HepG2 (cell line): Measurements from ENCODE around the gene NLGN2. TPM values are rescaled to one million over a fixed set of nuclear protein-coding genes. Genes with fewer than 3 reads are reported as not detected.

Source experiments
- ATAC-seq: fragments of 200-7000 bp; cut with Tn5 transposase; 3 replicates; pipeline ENCODE4 v1.9.1; 2020; ENCODE audit warnings: mild to moderate bottlenecking, moderate library complexity
- BruUV-seq: library from RNA; stranded (reverse); fragments of 400-500 nt; replicated peaks from 2 replicates; lab custom pipeline; 2021; lab: Mats Ljungman, UMichigan
- CTCF ChIA-PET: fragments of 300-600 bp; formaldehyde crosslinking; extraction: SDS; loops from one replicate; lab custom pipeline; 2021; ENCODE audit warnings: low total read pairs, inconsistent platforms, low intra/inter-chr PET ratio; lab: Yijun Ruan, JAX
- POLR2A ChIA-PET: fragments of 350-600 bp; sonication (Branson Sonifier 250); formaldehyde crosslinking; loops from one replicate; lab custom pipeline; 2020; ENCODE audit warnings: antibody characterized with exemption, inconsistent platforms; lab: Yijun Ruan, JAX
- DNase-seq: peaks from one replicate; pipeline ENCODE4 v3.0.0-alpha.2; 2015; ENCODE audit warnings: low spot score
- FAIRE-seq: peaks from 3 replicates; lab custom pipeline; 2011; peaks lifted over from hg19 to GRCh38; lab: Jason Lieb, UNC
- H2AFZ ChIP-seq: one replicate; pipeline ENCODE4 v1.6.1; 2011; ENCODE audit warnings: low read length, inconsistent platforms
- H3K27ac ChIP-seq: fragments of 300-600 bp; 3 replicates; pipeline ENCODE4 v1.8.0; 2011; ENCODE audit warnings: mixed run types, mild to moderate bottlenecking, mixed read lengths, low read length, inconsistent platforms; ENCODE audit not compliant: insufficient read depth; ENCODE audit errors: extremely low read length
- H3K27me3 ChIP-seq, 2 experiments: fragments of 200-600 bp in 1 of 2; 2 replicates in 1 of 2; 3 replicates in 1 of 2; pipeline versions ENCODE4 v1.6.0 to v1.8.0; 2011; ENCODE audit warnings: low read length in 2 of 2, mild to moderate bottlenecking in 2 of 2, moderate library complexity in 2 of 2, inconsistent platforms in 1 of 2; ENCODE audit not compliant: insufficient read depth in 2 of 2, control insufficient read depth in 1 of 2
- H3K36me3 ChIP-seq, 2 experiments: fragments of 200-600 bp in 1 of 2; replicated peaks in 1 of 2; 2 replicates in 1 of 2; 3 replicates in 1 of 2; pipeline versions ENCODE4 v1.5.1 to v1.8.0; 2011; ENCODE audit warnings: low read length in 2 of 2, inconsistent platforms in 1 of 2; ENCODE audit not compliant: insufficient read depth in 2 of 2, control insufficient read depth in 1 of 2
- H3K4me1 ChIP-seq: 2 replicates; pipeline ENCODE4 v1.5.1; 2012; ENCODE audit warnings: low read length, inconsistent platforms; ENCODE audit not compliant: insufficient read depth
- H3K4me2 ChIP-seq: 2 replicates; pipeline ENCODE4 v1.6.0; 2011; ENCODE audit warnings: low read depth, low read length, inconsistent platforms
- H3K4me3 ChIP-seq, 3 experiments: fragments of 200-600 bp in 1 of 3; sonication (generic), shearing (Covaris generic) in 1 of 3; replicated peaks in 1 of 3; 2 replicates each; pipeline ENCODE4 v1.5.1; 2011 to 2016; ENCODE audit warnings: low read length in 3 of 3, inconsistent platforms in 2 of 3, low read depth in 2 of 3, mild to moderate bottlenecking in 2 of 3, control low read depth in 1 of 3, mixed read lengths in 1 of 3; ENCODE audit not compliant: insufficient read depth in 1 of 3
- H3K79me2 ChIP-seq: one replicate; pipeline ENCODE4 v1.6.1; 2011; ENCODE audit warnings: low read length, inconsistent platforms; ENCODE audit not compliant: insufficient read depth
- H3K9ac ChIP-seq: 2 replicates; pipeline ENCODE4 v1.6.0; 2011; ENCODE audit warnings: mild to moderate bottlenecking, low read depth, low read length, inconsistent platforms; ENCODE audit not compliant: insufficient read depth
- H3K9me3 ChIP-seq: 2 replicates; pipeline ENCODE4 v1.5.1; 2012; ENCODE audit warnings: mild to moderate bottlenecking, low read length
- H4K20me1 ChIP-seq: 2 replicates; pipeline ENCODE4 v1.6.0; 2011; ENCODE audit warnings: inconsistent platforms, mild to moderate bottlenecking, low read length, moderate library complexity; ENCODE audit not compliant: insufficient read depth
- ARID3A ChIP-seq: IDR thresholded peaks from 2 replicates; pipeline ENCODE4 v1.6.1; 2012; ENCODE audit warnings: low read depth, low read length, improper control_type of control experiment
- HDAC1 ChIP-seq: sonication (generic); formaldehyde crosslinking; IDR thresholded peaks from 2 replicates; pipeline ENCODE4 v1.5.1; 2020; ENCODE audit warnings: mild to moderate bottlenecking, missing genetic modification reagents
- KMT2A ChIP-seq: sonication (generic); formaldehyde crosslinking; IDR thresholded peaks from 2 replicates; pipeline ENCODE4 v1.4.0; 2020; ENCODE audit warnings: missing genetic modification reagents
- SKIL ChIP-seq: sonication (generic); formaldehyde crosslinking; IDR thresholded peaks from 2 replicates; pipeline ENCODE4 v1.8.0; 2022; ENCODE audit warnings: missing genetic modification reagents, mild to moderate bottlenecking, moderate library complexity, borderline replicate concordance
- ZNF350 ChIP-seq: sonication (generic); formaldehyde crosslinking; IDR thresholded peaks from 2 replicates; pipeline ENCODE4 v1.4.0; 2020; ENCODE audit warnings: mild to moderate bottlenecking, low read depth, missing genetic modification reagents, borderline replicate concordance
- ZNF710 ChIP-seq: sonication (generic); formaldehyde crosslinking; IDR thresholded peaks from 2 replicates; pipeline ENCODE4 v1.5.0; 2020; ENCODE audit warnings: mild to moderate bottlenecking, missing genetic modification reagents, borderline replicate concordance
- WGBS: methylation state at CpG from one replicate; pipeline ENCODE4 v1.1.6; 2017; ENCODE audit warnings: low lambda C conversion rate; 5-methylcytosine and 5-hydroxymethylcytosine counted together
- in situ Hi-C: cut with HindIII; loops from 2 replicates; pipeline ENCODE4 v1.10.0; 2017; ENCODE audit warnings: low pct_unique_long_range_greater_than_20kb; ENCODE audit not compliant: extremely low pct_ligation_motif_present
- intact Hi-C: fragments of 100-400 bp; cut with micrococcal nuclease; formaldehyde crosslinking; loops from one replicate; pipeline ENCODE4 v1.10.0; 2022; ENCODE audit not compliant: unreplicated experiment
- polyA plus RNA-seq, 8 experiments: library from polyadenylated mRNA; depleted of rRNA in 3 of 8; stranded (reverse) in 7 of 8; unstranded in 1 of 8; fragments of >200 nt; fragmentation: Illumina TruSeq in 4 of 8; extraction: Trizol in 4 of 8; gene quantifications; 2 replicates each; pipeline versions ENCODE4 v1.2.1 to v1.2.3, GENCODE V29; 2011 to 2016; ENCODE audit warnings: low read depth in 4 of 8, missing spikeins in 1 of 8, mixed read lengths in 1 of 8; ENCODE audit not compliant: insufficient read depth in 1 of 8
- total RNA-seq, 5 experiments: library from RNA; depleted of rRNA; stranded (reverse); fragments of >200 nt; fragmentation: Illumina TruSeq; extraction: Trizol; gene quantifications; 2 replicates each; pipeline ENCODE4 v1.2.3, GENCODE V29; 2016; ENCODE audit warnings: low read depth in 1 of 5
- TF ChIP-seq, protein P1 (sequence below): sonication (generic); formaldehyde crosslinking; IDR thresholded peaks from 2 replicates; pipeline ENCODE4 v1.5.0; 2020; ENCODE audit warnings: missing genetic modification reagents, mild to moderate bottlenecking, borderline replicate concordance

NLGN2 gene
- total and polyA plus RNA-seq, 2 of the 13 experiments (the other 11 are each of a cell fraction or from before 2014, with no cell fraction given), result 1.9 to 11.0 TPM

GRCh38 chr17:7438656-7439460 is 31.2 kb downstream of the NLGN2 start:
- peaks cover 6 to 27% of the 10 kb centered on the region in 2 experiments; a peak in 4 of 5 replicates for H3K27me3 ChIP-seq
- H3K27ac ChIP-seq, result no peak overlapping the region
- H3K9ac ChIP-seq, result peak overlapping the region; percentile 68; the same call in 1 of the 2 replicates
- H3K4me1 ChIP-seq, result peaks cover 53% of the 10 kb centered on the region
- FAIRE-seq, result no peak
- H3K36me3 ChIP-seq, result no peaks in the 10 kb centered on the region
- 59% methylated on average over 11 of the region's 11 CpGs for WGBS
- no peaks in the 10 kb centered on the region for H3K9me3 ChIP-seq
- H3K79me2 ChIP-seq, result no peaks in the 10 kb centered on the region
- no peak for TF ChIP-seq ZNF710
- intact Hi-C loops (no loop called here), in situ Hi-C loops (loop anchor here (5.0 kb wide), 2 partner anchors 38 to 82 kb away; partner anchors contain the start of genes TMEM95 and ZBTB4)
- H2AFZ ChIP-seq, result no peak overlapping the region
- peak overlapping the region; percentile 94 for H3K4me2 ChIP-seq
- peak overlapping the region; percentile 60 to 80 (median 73); a peak in 5 of 6 replicates for H3K4me3 ChIP-seq
- no peak for ATAC-seq
- ChIA-PET CTCF (no interaction called here), POLR2A (interaction anchor here (1.2 to 2.8 kb wide), 2 partner anchors 35 to 109 kb away, joined by 3 to 21 read pairs; partner anchors contain the start of genes NEURL4 and TMEM256)
- DNase-seq, result no peak
- H4K20me1 ChIP-seq, result no peaks in the 10 kb centered on the region
- BruUV-seq, result no TSS peak

DNA sequence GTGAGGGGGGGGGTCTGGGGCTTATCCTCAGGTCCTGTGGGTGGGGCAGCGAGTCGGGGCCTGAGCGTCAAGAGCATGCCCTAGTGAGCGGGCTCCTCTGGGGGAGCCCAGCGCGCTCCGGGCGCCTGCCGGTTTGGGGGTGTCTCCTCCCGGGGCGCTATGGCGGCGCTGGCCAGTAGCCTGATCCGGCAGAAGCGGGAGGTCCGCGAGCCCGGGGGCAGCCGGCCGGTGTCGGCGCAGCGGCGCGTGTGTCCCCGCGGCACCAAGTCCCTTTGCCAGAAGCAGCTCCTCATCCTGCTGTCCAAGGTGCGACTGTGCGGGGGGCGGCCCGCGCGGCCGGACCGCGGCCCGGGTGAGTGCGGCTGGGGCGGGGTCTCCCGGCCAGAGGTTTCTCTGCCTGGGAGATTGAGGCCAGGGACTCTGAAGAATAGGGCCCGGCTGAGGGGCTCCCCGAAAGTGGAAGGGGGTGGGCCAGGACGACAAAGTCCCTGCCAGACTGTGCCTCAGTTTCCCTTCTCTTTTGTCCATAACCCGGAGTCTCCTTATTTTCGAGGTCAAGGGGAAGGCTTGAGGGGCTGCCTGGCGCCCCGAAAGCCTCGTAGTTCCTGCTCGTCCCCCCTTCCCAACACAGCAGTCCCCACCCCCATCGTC is 31.9 kb downstream of the NLGN2 start, which contains the start of gene FGF11:
Gene FGF11 (plus strand): TSS at position 51 of the 651 bp plus-strand sequence. CDS start 109 bp downstream, at position 160.
- ChIA-PET CTCF (no interaction called here), POLR2A (interaction anchor here (1.2 to 2.8 kb wide), 3 partner anchors 36 to 110 kb away, joined by 3 to 21 read pairs (median 7); partner anchors contain the start of genes NEURL4 and TMEM256)
- H3K79me2 ChIP-seq, result no peaks in the 10 kb centered on the region
- peaks cover 6 to 27% of the 10 kb centered on the region in 2 experiments; a peak in 4 of 5 replicates for H3K27me3 ChIP-seq
- in situ Hi-C loops (loop anchor here (5.0 kb wide), 2 partner anchors 38 to 82 kb away; partner anchors contain the start of genes TMEM95 and ZBTB4), intact Hi-C loops (no loop called here)
- H3K4me1 ChIP-seq, result peaks cover 60% of the 10 kb centered on the region
- peak within 1 kb of the TSS; percentile 94 for H3K4me2 ChIP-seq
- DNase-seq, result no peak
- H3K9ac ChIP-seq, result peak within 1 kb of the TSS; percentile 68
- no peaks in the 10 kb centered on the region for H3K36me3 ChIP-seq
- peak within 1 kb of the TSS; percentile 60 to 80 (median 73) for H3K4me3 ChIP-seq
- H4K20me1 ChIP-seq, result no peaks in the 10 kb centered on the region
- no peak within 1 kb of the TSS for H2AFZ ChIP-seq
- BruUV-seq, result no TSS peak
- no peak for FAIRE-seq
- H3K9me3 ChIP-seq, result no peaks in the 10 kb centered on the region
- H3K27ac ChIP-seq, result peak within 1 kb of the TSS; percentile 36
- 0% methylated on average over 8 of the region's 50 CpGs for WGBS
- ATAC-seq, result peak; percentile 8; the same call in 2 of the 3 replicates
- no peak for TF ChIP-seq ZNF350 (CRISPR knock-in tag)
- TF ChIP-seq HDAC1 (CRISPR knock-in tag), result 0 out of 2 replicates have a peak, but pooled peaks have one; percentile 11
- TF ChIP-seq KMT2A (CRISPR knock-in tag), result no peak
- no peak for TF ChIP-seq SKIL (CRISPR knock-in tag)
- no peak for TF ChIP-seq ARID3A
- TF ChIP-seq, protein P1, sequence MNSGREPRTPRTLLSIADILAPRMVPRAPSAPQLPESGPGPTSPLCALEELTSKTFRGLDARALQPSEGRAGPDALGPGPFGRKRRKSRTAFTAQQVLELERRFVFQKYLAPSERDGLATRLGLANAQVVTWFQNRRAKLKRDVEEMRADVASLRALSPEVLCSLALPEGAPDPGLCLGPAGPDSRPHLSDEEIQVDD, result no peak
